Suprapubic skin (tissue), 4 donors: ENCODE measurements around the gene ABHD17C. TPM values are rescaled to one million over a fixed set of nuclear protein-coding genes. Genes with fewer than 3 reads are reported as not detected.

Source experiments
- DNase-seq, 2 donors: peaks; one replicate each; pipeline ENCODE4 v3.0.0-alpha.2; 2019; ENCODE audit warnings: low spot score in 2 of 2
- H3K27ac ChIP-seq: fragments of 200-600 bp; sonication (generic); one replicate; pipeline ENCODE4 v1.5.1; 2019
- H3K27me3 ChIP-seq: fragments of 200-600 bp; sonication (generic); one replicate; pipeline ENCODE4 v1.5.1; 2019
- H3K36me3 ChIP-seq: fragments of 200-600 bp; sonication (generic); one replicate; pipeline ENCODE4 v1.5.1; 2019
- H3K4me1 ChIP-seq: fragments of 200-600 bp; sonication (generic); one replicate; pipeline ENCODE4 v1.5.1; 2019
- H3K4me3 ChIP-seq: fragments of 200-600 bp; sonication (generic); one replicate; pipeline ENCODE4 v1.5.1; 2019; ENCODE audit warnings: mild to moderate bottlenecking
- H3K9me3 ChIP-seq: fragments of 200-600 bp; sonication (generic); one replicate; pipeline ENCODE4 v1.5.1; 2019
- CTCF ChIP-seq, 2 donors: fragments of 200-600 bp in 1 of 2; fragments of 450-650 bp in 1 of 2; sonication (generic) in 1 of 2; IDR thresholded peaks; one replicate each; pipeline ENCODE4 v1.5.1; 2016 to 2019; ENCODE audit warnings: antibody characterized with exemption in 2 of 2, mild to moderate bottlenecking in 1 of 2, moderate library complexity in 1 of 2
- EP300 ChIP-seq: sonication (generic); formaldehyde crosslinking; IDR thresholded peaks from one replicate; pipeline ENCODE4 v1.6.1; 2017; ENCODE audit warnings: antibody characterized with exemption
- POLR2A ChIP-seq, 2 donors: fragments of 450-650 bp; IDR thresholded peaks; one replicate each; pipeline ENCODE4 v1.6.1; 2017; ENCODE audit warnings: antibody characterized with exemption in 2 of 2, mild to moderate bottlenecking in 2 of 2, moderate library complexity in 2 of 2
- POLR2AphosphoS5 ChIP-seq, 3 donors: sonication (generic); formaldehyde crosslinking; IDR thresholded peaks; one replicate each; pipeline ENCODE4 v1.6.1; 2017; ENCODE audit warnings: antibody characterized with exemption in 3 of 3
- WGBS: methylation state at CpG from one replicate; pipeline ENCODE4 v1.1.5; 2018; 5-methylcytosine and 5-hydroxymethylcytosine counted together
- total RNA-seq, 4 donors: library from RNA; depleted of rRNA; stranded (reverse); fragments of >200 nt; gene quantifications; one replicate each; pipeline ENCODE4 v1.1.0, GENCODE V29; 2016

ABHD17C gene
- total RNA-seq, 4 donors from 2014 or later, result 15.6 to 25.3 (median 21.1) TPM

- H3K27ac ChIP-seq, result no peak overlapping the region
- no peak overlapping the region for H3K4me3 ChIP-seq
- DNase-seq, result no peak
- no peaks in the 10 kb centered on the region for H3K9me3 ChIP-seq
- no peak for TF ChIP-seq POLR2A (IDR thresholded peaks at IDR 0.05)
- peak in 1 of 2 donors; percentile 24 for TF ChIP-seq CTCF (IDR thresholded peaks at IDR 0.05)
- no peaks in the 10 kb centered on the region for H3K36me3 ChIP-seq
- peaks cover 4% of the 10 kb centered on the region for H3K4me1 ChIP-seq
- no peaks in the 10 kb centered on the region for H3K27me3 ChIP-seq
Observed at GRCh38 chr15:80660119-80660518, 35.0 kb upstream of the ABHD17C start.

- TF ChIP-seq EP300 (no peak), POLR2AphosphoS5 (IDR thresholded peaks at IDR 0.05) (no peak), POLR2A (IDR thresholded peaks at IDR 0.05) (no peak), CTCF (IDR thresholded peaks at IDR 0.05) (no peak)
- DNase-seq, result no peak
- Histone ChIP-seq H3K36me3 (no peaks in the 10 kb centered on the region), H3K4me1 (peaks cover 4% of the 10 kb centered on the region), H3K9me3 (no peaks in the 10 kb centered on the region), H3K4me3 (no peak overlapping the region), H3K27ac (peak overlapping the region; percentile 52), H3K27me3 (no peaks in the 10 kb centered on the region)
- 30% methylated on average over 1 of the region's 1 CpG for WGBS
Observed at GRCh38 chr15:80662129-80662528, 33.0 kb upstream of the ABHD17C start.

- H3K27ac ChIP-seq, result peak overlapping the region; percentile 52
- WGBS, result 70% methylated on average over 7 of the region's 7 CpGs
Observed at GRCh38 chr15:80662757-80663553, 32.2 kb upstream of the ABHD17C start.

DNA sequence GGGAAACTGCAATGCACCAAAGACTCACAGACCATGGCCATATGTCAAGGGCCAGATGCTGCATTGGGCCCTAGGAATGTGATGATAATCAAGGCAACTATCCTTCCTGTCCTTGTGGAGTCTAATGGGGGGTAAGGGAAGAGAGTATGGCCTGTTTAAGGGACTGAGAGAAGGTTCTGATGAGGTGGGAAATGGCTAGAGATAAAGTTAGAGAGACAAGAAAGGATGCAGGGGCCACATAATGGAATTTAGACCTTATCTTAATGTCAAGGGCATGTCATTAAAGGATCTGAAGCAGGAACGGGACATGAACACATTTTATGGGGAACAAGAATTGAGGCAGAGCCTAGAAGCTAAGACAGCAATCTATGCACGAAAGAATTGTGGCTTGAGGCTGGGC, 30.0 kb upstream of the ABHD17C start:
- 87% methylated on average over 2 of the region's 2 CpGs for WGBS
- H3K36me3 ChIP-seq, result no peaks in the 10 kb centered on the region
- H3K4me3 ChIP-seq, result no peak overlapping the region
- TF ChIP-seq EP300 (no peak), CTCF (IDR thresholded peaks at IDR 0.05) (no peak), POLR2A (IDR thresholded peaks at IDR 0.05) (no peak), POLR2AphosphoS5 (IDR thresholded peaks at IDR 0.05) (no peak)
- peaks cover 4% of the 10 kb centered on the region for H3K4me1 ChIP-seq
- no peaks in the 10 kb centered on the region for H3K9me3 ChIP-seq
- no peaks in the 10 kb centered on the region for H3K27me3 ChIP-seq
- no peak overlapping the region for H3K27ac ChIP-seq
- no peak for DNase-seq

More at GRCh38 chr15:80662757-80663553, 32.2 kb upstream of the ABHD17C start:
- H3K4me3 ChIP-seq, result no peak overlapping the region
- H3K9me3 ChIP-seq, result no peaks in the 10 kb centered on the region
- H3K36me3 ChIP-seq, result no peaks in the 10 kb centered on the region
- peaks cover 4% of the 10 kb centered on the region for H3K4me1 ChIP-seq
- DNase-seq, result no peak
- TF ChIP-seq POLR2AphosphoS5 (IDR thresholded peaks at IDR 0.05) (no peak), POLR2A (IDR thresholded peaks at IDR 0.05) (no peak), CTCF (IDR thresholded peaks at IDR 0.05) (no peak), EP300 (no peak)
- no peaks in the 10 kb centered on the region for H3K27me3 ChIP-seq

DNA sequence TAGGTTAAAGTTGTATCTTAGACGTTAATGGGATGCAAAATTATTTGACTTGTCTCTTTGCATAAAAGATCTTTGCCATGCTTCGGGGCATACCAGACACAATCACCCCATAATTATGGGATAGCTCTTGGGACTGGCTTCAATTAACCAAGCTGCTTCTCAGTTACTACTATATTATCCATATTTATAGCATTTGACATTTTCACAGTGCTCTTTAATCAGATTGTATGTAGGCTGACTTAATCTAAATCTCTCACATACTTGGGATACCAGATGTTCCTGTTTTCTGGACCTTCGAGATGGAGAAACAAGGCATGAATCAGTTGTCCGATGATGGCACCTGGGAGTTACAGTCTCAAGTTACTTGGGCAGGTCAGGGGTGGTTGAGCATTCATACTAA, 27.2 kb upstream of the ABHD17C start:
- no peaks in the 10 kb centered on the region for H3K36me3 ChIP-seq
- no peak overlapping the region for H3K27ac ChIP-seq
- TF ChIP-seq POLR2A (IDR thresholded peaks at IDR 0.05) (no peak), POLR2AphosphoS5 (IDR thresholded peaks at IDR 0.05) (no peak), EP300 (no peak), CTCF (IDR thresholded peaks at IDR 0.05) (no peak)
- no peaks in the 10 kb centered on the region for H3K27me3 ChIP-seq
- H3K4me1 ChIP-seq, result no peaks in the 10 kb centered on the region
- no peaks in the 10 kb centered on the region for H3K9me3 ChIP-seq
- H3K4me3 ChIP-seq, result no peak overlapping the region
- WGBS, result 61% methylated on average over 4 of the region's 4 CpGs
- no peak for DNase-seq
